Hematopoietic multipotent progenitor cell treated with erythropoietin and hydrocortisone succinate and interleukin-3 and kit ligand, for 4 days (in vitro differentiated cells): Measurements from ENCODE around the gene CYP2C19.
"Not testable (repeated sequence)": the region's sequence is repeated elsewhere in the genome, so short reads cannot be mapped to it uniquely, and the experiment has no call there.

Source experiments
- DNase-seq: peaks from one replicate; pipeline ENCODE4 v3.0.0-alpha.2; 2015

The CYP2C19 gene

DNA sequence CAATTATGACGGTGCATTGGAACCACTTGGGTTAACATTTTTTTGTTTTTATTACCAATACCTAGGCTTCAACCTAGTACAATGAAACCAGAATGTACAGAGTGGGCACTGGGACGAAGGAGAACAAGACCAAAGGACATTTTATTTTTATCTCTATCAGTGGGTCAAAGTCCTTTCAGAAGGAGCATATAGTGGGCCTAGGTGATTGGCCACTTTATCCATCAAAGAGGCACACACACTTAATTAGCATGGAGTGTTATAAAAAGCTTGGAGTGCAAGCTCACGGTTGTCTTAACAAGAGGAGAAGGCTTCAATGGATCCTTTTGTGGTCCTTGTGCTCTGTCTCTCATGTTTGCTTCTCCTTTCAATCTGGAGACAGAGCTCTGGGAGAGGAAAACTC, at the start of gene CYP2C19:
Gene CYP2C19, plus strand, starts transcription at position 289 of the 400 bp plus-strand sequence. Its CDS starts 25 bp downstream, at position 314.
- no peak for DNase-seq

DNA sequence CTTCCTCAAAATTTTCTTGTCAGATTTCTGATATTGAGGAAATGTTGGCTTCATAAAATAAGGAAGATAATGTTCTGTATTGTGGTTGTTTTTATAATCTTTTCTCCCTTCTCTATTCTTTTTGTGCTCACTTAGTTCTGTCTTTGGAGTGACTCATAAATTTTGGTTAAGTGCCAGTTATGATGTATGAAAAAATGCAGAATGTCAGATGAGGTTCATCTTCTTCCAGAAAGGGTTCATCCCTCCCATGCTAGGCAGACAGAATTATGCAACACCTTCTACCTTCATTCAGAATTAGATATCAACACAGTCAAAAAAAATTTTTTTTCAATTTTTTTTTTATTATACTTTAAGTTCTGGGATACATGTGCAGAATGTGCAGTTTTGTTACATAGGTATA, 36.6 kb upstream of the CYP2C19 start:
- peak; percentile 19 for DNase-seq

DNA sequence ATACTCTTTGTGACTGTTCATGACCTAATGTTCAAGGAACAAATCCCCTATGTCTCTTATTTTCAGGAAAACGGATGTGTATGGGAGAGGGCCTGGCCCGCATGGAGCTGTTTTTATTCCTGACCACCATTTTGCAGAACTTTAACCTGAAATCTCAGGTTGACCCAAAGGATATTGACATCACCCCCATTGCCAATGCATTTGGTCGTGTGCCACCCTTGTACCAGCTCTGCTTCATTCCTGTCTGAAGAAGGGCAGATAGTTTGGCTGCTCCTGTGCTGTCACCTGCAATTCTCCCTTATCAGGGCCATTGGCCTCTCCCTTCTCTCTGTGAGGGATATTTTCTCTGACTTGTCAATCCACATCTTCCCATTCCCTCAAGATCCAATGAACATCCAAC, 27.3 kb upstream of the CYP2C19 start:
- no peak for DNase-seq

DNA sequence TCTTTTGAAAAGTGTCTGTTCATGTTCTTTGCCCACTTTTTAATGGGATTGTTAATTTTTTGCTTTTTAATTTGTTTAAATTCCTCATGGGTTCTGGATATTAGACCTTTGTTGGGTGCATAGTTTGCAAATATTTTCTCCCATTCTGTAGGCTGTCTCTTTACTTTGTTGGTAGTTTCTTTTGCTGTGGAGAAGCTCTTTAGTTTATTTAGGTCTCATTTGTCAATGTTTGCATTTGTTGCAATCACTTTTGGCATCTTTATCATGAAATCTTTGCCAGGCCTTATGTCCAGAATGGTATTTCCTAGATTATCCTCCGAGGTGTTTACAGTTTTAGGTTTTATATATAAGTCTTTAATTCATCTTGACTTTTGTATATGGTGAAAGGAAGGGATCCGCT, 23.9 kb upstream of the CYP2C19 start:
- no peak for DNase-seq

DNA sequence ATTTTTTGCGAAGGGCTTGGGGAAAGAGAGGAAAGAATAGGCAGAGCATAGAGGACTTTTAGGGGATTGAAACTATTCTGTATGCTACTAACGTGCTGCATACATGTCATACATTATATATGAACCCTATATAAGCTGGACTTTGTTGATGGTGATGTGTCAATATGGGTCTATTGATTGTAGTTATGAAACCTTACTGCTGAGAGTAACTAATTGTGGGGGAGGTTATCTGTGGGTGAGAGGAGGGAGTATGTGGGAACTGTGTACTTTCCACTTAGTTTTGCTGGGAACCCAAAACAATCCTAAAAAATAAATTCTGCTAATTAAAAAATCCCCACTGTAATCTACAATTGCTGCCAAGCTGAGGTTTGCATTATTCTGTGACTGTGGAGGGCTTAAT, 15.3 kb upstream of the CYP2C19 start:
- DNase-seq: no peak

DNA sequence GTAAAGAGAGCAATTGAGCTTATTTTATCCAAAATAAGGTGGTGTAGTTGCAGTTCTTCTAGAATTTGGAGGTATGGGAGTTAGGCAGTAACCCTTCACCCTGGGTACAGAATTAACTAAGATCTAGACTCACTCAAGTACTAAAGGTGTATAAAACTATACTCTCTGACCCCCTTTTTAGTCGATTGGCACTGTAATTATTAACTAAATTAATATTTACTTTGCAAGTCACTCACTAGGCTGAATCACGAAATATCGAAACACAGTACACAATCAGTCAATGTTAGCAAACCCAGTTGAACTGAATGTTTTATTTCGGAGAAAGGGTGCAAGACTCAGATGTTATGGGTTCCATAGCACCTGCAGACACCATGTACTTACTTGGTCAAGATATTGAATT, 14.6 kb upstream of the CYP2C19 start:
- no peak for DNase-seq

DNA sequence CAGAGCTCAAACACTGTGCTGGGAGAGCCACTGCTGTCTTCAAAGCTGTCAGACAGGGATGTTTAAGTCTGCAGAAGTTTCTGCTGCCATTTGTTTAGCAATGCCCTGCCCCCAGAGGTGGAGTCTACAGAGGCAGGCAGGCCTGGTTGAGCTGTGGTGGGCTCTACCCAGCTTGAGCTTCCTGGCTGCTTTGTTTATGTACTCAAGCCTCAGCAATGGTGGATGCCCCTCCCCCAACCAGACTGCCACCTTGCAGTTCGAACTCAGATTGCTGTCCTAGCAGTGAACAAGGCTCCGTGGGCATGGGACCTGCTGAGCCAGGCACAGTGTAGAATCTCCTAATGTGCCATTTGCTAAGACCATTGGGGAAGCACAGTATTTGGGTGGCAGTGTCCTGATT, 4.6 kb upstream of the CYP2C19 start:
- no peak for DNase-seq

DNA sequence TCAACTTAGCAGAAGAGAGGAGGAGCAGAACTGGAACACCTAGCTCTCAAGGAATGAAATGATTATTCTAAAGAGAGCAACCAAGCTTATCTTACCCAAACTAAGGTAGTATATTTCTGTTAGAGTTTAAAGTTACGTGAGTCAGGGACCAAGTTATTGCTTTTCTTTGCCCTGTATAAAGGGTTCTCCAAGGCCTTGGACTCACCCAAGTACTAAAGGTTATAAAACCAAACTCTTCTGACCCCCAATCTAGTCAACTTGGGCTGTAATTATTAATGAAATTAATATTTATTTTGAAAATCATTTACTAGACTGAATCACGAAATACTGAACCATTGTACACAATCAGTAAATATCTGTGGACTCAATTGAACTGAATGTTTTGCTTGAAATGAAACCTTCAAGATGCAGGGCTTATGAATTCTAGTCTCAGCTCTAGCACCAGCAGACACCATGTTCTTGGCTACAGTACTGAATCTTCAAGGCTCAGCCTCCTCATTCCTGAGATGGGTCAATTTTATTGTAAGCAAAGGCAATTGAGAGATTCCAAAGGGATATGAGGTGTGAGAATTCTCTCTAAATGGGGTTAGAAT, 1.8 kb upstream of the CYP2C19 start:
- no peak for DNase-seq

DNA sequence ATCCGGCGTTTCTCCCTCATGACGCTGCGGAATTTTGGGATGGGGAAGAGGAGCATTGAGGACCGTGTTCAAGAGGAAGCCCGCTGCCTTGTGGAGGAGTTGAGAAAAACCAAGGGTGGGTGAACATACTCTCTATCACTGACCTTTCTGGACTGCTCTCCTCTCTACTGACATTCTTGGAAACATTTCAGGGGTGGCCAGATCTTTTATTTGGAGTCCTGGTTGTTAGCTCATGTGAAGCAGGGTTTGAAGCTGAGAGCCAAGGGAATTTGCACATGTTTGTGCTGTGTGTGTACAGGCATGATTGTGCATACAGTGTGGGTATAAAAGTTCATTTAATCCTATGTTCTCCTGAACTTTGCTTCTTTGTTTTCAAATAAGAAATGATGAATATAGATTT, 12.9 kb downstream of the CYP2C19 start:
- DNase-seq: not testable (repeated sequence)

DNA sequence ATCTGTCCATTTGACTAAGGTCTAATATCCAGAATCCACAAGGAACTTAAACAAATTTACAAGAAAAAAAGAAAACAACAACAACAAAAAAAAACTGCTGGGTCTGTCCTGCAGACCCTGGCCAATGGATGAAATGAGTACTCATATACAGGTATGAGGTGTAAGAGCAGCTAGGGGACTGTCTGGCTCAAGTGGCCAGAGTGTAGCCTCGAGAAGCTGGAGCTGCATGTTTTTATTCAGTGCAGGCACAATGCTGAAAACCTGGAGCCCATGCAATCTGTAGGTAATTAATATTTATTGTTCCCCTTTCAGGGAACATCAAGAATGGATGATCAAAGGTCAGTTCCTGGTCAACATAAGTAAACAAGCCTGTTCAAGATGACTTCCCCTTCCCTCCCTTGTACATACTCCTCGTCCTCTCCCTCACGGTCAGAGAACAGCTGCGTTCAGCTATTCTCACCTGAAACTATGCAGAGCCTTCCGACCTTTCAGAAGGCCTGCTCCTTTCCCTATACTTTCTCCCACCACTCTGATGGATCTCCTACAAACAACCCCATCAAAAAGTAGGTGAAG, 15.5 kb downstream of the CYP2C19 start:
- no peak for DNase-seq

DNA sequence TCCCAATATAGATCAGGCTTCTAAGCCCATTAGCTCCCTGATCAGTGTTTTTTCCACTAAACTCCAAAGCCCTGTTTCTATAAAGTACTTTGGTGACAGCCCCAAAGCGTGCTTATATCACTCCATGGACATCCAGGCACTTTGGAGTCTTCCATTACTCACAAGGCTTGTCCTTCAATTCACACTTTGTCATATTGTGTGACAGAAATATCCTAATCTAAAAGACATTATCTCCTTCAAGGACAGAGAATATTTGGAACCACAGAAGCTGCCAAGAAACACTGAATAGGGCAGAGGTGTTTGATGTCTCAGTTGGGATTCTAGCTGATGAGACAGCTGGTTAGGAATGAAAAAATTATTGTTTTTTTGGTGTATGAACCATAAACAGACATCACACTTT, 18.4 kb downstream of the CYP2C19 start:
- DNase-seq: no peak

DNA sequence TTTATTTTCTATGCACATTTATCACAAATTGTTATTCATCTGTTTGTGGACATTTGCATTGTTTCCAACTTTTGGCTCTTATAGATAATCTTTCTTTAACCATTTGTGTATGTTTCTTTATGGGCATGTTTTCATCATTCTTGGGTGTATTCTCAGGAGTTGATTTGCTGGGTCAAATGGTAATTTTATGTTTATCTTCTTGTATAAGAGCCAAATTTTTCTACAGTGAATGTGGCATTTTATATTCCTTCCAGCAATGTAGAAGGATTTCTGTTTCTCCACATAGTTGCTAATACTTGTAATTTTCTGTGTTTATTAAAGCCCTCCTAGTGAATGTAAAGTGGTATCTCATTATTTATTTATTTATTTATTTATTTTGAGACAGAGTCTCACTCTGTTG, 21.8 kb downstream of the CYP2C19 start:
- DNase-seq: no peak

DNA sequence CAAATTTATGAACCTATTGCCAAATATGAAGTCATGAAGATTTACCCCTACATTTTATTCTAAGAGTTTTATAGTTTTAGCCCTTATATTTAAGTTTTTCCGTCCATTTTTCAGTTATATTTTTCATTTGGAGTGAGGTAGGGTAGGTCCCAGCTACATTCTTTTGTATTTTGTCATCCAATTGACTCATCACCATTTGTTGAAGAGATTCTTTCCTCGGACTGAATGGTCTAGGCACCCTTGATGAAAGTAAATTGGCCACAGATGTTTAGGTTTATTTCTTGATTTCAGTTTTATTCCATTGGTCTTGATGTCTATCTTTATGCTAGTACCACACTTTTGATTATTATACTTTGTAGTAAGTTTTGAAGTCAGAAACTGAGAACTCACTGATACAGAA, 22.7 kb downstream of the CYP2C19 start:
- DNase-seq: no peak

DNA sequence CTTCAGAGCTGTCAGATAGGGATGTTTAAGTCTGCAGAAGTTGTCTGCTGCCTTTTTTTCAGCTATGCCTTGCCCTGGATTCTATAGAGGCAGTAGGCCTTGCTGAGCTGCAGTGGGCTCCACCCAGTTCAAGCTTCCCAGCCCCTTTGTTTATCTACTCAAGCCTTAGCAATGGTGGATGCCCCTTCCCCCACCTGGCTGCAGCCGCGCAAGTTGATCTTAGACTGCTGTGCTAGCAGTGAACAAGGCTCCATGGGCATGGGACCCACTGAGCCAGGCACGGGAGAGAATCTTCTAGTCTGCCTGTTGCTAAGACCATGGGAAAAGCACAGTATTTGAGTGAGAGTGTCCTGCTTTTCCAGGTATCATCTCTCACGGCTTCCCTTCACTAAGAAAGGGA, 38.1 kb downstream of the CYP2C19 start:
- not testable (repeated sequence) for DNase-seq

DNA sequence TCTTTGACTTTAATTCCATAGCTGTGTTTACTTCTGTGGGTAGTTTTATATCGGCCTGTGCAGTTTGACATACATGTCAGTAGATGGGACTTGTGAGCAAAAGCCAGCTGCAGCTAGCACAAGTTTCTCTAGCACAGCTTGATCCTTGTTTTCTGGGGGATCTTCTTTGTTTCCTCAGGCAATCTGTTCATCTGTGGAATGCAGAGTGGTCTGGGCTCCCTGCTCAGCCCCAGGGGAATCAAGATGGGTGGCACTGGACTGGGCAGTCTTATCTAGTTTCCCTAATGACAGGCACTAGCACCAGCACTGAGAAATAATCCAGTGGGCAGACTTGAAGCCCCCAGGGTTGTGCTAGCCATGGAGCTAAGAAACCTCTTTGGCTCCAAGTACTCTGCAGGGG, 40.8 kb downstream of the CYP2C19 start:
- no peak for DNase-seq

DNA sequence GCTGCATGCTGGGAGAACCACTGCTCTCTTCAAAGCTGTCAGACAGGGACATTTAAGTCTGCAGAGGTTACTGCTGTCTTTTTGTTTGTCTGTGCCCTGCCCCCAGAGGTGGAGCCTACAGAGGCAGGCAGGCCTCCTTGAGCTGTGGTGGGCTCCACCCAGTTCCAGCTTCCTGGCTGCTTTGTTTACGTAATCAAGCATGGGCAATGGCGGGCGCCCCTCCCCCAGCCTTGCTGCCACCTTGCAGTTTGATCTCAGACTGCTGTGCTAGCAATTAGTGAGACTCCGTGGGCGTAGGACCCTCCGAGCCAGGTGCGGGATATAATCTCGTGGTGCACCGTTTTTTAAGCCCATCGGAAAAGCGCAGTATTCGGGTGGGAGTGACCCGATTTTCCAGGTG, 67.5 kb downstream of the CYP2C19 start:
- DNase-seq: not testable (repeated sequence)

DNA sequence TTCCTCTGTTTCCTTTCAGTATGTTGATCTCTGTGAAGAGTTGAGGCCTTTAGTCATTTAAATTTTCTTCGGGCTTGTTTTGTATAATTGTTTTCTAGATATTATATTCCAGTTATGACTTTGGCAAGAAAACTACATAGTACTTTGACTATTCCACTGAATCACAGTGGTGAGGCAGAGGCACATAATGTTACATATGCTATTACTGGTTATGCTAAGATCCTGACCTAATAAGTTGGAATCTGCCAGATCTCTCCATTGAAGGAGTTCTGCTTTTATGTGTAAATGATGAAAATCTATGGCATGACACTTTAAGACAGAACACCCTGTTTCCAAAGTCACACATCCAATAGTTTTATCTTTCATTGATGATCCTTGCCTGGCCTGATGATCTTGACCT, 83.7 kb downstream of the CYP2C19 start:
- peak; percentile 9 for DNase-seq

DNA sequence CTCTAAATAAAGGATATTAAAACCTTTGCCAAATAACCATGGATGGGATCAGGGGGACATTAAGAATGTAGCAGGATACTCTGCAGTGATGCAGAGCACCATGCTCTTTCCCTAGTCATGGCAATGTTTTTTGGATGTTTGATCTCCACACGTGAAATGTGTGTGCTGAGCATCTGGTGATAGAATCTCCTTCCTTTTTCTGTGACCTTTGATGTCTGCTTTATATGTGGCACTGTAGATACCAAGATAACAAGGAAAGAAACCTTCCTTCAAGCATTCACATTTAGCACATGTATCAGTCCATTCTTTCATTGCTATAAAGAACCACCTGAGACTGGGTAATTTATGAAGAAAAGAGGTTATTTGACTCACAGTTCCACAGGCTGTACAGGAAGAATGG, 88.3 kb downstream of the CYP2C19 start:
- DNase-seq: no peak

DNA sequence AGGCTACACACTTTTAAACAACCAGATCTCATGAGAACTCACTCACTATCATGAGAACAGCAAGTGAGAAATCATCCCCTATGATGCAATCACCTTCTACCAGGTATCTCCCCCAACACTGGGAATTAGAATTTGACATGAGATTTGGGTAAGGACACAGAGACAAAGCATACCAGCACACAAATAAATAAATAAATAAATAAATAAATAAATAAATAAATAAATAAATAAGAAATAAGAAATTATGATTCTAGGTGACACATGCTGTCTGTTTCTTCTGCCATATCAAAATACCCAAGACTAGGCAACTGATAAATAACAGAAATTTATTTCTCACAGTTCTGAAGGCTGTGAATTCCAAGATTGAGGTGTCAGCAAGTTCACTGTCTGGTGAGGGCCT, 88.8 kb downstream of the CYP2C19 start:
- no peak for DNase-seq

DNA sequence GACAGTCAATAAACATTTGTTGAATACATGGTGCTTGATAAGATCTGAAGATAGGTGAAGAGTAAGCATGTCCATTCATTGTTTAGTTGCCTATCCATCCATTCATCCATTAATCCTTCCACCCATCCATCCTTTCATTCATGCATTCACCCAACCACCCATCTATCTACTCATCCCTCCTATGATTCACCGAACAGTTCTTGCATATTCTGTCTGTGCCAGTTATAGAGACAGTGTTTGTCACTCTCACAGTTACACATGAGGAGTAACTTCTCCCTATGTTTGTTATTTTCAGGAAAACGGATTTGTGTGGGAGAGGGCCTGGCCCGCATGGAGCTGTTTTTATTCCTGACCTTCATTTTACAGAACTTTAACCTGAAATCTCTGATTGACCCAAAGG, 90.0 kb downstream of the CYP2C19 start:
- DNase-seq: no peak

DNA sequence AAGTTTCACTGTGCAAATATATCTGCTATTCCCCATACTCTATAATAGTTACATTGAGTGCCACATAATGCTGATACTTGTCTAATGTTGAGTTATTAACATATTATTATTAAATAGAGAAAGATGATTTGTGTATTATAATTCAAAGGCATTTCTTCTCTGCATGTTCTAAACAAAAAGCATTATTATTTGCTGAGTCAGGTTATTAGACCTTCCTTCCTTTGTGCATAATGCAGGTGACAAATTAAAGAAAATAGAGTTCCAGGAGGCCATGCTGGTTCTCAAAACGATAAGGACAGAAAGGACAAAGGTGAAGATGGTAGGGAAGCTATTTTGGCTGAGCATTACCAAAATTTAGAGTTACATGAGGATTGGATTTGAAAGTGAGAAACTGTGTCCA, 90.6 kb downstream of the CYP2C19 start:
- no peak for DNase-seq

DNA sequence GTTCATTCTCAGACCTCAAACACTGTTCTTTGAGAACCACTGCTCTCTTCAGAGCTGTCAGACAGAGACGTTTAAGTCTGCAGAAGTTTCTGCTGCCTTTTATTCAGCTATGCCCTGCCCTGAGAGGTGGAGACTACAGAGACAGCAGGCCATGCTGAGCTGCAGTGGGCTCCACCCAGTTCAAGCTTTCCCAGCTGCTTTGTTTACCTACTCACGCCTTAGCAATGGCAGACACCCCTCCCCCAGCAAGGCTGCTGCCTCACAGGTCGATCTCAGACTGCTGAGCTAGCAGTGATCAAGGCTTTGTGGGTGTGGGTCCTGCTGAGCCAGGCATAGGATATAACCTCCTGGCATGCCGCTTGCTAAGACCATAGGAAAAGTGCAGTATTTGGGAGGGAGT, 95.5 kb downstream of the CYP2C19 start:
- no peak for DNase-seq

DNA sequence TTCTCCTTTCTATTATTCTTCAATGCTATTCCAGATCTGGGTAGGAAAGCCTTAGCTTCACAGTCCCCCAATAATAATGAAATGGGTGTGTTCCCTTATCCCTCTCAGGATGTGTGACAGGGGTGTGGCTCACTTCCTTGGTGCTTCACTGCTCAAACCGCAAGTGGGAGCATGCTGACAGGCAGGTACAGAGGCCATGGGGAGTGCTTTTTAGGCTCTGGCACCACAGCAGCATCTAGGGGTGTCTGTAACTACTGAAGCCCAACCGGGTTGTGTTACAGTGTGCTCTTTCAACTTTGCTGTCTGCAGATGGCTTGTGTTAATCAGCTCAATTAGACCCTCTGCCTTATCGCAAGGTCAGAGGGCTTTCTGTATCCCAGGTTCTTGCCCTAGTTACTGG, 96.6 kb downstream of the CYP2C19 start:
- no peak for DNase-seq

DNA sequence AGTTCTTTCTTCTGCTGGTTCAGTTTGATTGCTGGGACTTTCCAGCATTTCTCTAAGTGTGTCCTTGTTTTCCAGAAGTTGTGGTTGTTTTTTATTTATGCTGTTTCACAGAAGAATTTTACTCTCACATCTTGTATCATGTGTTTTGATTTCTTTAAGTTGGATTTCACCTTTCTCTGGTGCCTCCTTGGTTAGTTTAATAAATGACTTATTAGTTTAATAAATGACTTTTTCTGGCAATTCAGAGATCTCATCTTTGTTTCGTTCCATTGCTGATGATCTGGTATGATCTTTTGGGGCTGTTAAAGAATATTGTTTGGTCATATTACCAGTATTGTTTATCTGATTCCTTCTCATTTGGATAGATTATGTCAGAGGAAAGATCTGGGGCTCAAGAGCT, 116.2 kb downstream of the CYP2C19 start:
- DNase-seq: no peak

DNA sequence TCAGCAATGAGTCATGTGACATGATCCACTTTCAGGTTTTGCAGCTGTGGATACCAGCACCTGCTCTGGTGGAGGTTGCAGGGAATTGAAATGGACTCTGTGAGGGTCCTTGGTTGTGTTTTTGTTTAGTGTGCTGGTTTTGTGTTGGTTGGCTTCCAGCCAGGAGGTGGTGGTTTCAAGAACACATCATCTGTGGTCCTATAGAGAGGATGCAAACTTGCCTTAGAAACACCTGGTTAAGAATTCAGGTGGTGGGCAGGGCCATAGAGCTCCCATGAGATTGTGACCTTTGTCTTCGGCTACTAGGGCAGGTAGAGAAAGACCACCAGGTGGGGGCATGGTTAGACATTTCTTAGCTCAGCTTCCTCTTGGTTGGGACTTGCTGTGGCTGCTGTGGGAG, 116.7 kb downstream of the CYP2C19 start:
- no peak for DNase-seq
